Peyer's patch (tissue), 4 donors: ENCODE results near the gene PBOV1. TPM values are rescaled to one million over a fixed set of nuclear protein-coding genes. Genes with fewer than 3 reads are reported as not detected.

Experiments
- DNase-seq, 3 donors: peaks; one replicate each; pipeline ENCODE4 v3.0.0-alpha.2; 2017 to 2019
- H3K27ac ChIP-seq, 4 donors: fragments of 200-600 bp; sonication (generic); one replicate each; pipeline ENCODE4 v1.5.1; 2016 to 2019
- H3K27me3 ChIP-seq, 2 donors: fragments of 200-600 bp; sonication (generic); one replicate each; pipeline ENCODE4 v1.5.1; 2019
- H3K36me3 ChIP-seq, 3 donors: fragments of 200-600 bp; sonication (generic); one replicate each; pipeline ENCODE4 v1.5.1; 2016 to 2019
- H3K4me1 ChIP-seq, 4 donors: fragments of 200-600 bp; sonication (generic); one replicate each; pipeline ENCODE4 v1.5.1; 2016 to 2019
- H3K4me3 ChIP-seq, 4 donors: fragments of 200-600 bp; sonication (generic); 1 replicate in 3 of 4; 2 replicates in 1 of 4; pipeline ENCODE4 v1.5.1; 2016 to 2019; ENCODE audit warnings: mild to moderate bottlenecking in 1 of 4
- H3K9me3 ChIP-seq, 4 donors: fragments of 200-600 bp; sonication (generic); one replicate each; pipeline ENCODE4 v1.5.1; 2016 to 2019; ENCODE audit warnings: mild to moderate bottlenecking in 1 of 4
- POLR2A ChIP-seq, 2 donors: fragments of 450-650 bp; IDR thresholded peaks; one replicate each; pipeline ENCODE4 v1.5.1; 2017; ENCODE audit warnings: antibody characterized with exemption in 2 of 2, mild to moderate bottlenecking in 2 of 2, moderate library complexity in 2 of 2
- total RNA-seq, 4 donors: library from RNA; depleted of rRNA; stranded (reverse); fragments of >200 nt; gene quantifications; one replicate each; pipeline ENCODE4 v1.1.0, GENCODE V29; 2016
- TF ChIP-seq, protein P1 (sequence below), 6 experiments: fragments of 450-650 bp in 4 of 6; fragments of 200-600 bp in 2 of 6; sonication (generic) in 1 of 6; IDR thresholded peaks; one replicate each; pipeline ENCODE4 v1.5.1; 2017 to 2019; ENCODE audit warnings: antibody characterized with exemption in 6 of 6, mild to moderate bottlenecking in 3 of 6, moderate library complexity in 1 of 6

The PBOV1 gene
- total RNA-seq, 4 donors from 2014 or later, result not detected

DNA sequence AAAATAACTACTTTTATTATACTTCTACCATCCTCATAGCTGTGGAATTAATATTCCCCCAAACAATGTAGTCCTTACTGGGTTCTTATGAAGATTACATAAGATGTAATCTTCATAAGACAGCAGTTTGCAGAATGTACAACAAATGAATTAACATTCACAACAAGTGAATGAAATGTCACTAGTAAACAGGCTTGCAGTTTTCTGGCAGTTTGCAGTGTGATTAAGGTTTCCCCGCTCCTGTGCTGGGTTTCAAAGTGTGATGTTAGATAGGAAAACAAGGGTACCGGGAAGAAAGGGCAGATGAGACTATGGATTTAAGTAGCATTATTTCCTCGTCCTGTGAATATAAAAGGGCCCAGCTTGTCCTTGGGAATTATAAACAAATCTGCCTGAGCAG, 34.1 kb downstream of the PBOV1 start:
- no peaks in the 10 kb centered on the region for H3K27me3 ChIP-seq
- no peaks in the 10 kb centered on the region for H3K9me3 ChIP-seq
- DNase-seq, result no peak
- H3K27ac ChIP-seq, result no peak overlapping the region
- no peaks in the 10 kb centered on the region for H3K36me3 ChIP-seq
- H3K4me1 ChIP-seq, result peaks cover 0 to 7% (median 0%) of the 10 kb centered on the region in 4 donors
- no peak for TF ChIP-seq POLR2A (IDR thresholded peaks at IDR 0.05)
- TF ChIP-seq, protein P1, sequence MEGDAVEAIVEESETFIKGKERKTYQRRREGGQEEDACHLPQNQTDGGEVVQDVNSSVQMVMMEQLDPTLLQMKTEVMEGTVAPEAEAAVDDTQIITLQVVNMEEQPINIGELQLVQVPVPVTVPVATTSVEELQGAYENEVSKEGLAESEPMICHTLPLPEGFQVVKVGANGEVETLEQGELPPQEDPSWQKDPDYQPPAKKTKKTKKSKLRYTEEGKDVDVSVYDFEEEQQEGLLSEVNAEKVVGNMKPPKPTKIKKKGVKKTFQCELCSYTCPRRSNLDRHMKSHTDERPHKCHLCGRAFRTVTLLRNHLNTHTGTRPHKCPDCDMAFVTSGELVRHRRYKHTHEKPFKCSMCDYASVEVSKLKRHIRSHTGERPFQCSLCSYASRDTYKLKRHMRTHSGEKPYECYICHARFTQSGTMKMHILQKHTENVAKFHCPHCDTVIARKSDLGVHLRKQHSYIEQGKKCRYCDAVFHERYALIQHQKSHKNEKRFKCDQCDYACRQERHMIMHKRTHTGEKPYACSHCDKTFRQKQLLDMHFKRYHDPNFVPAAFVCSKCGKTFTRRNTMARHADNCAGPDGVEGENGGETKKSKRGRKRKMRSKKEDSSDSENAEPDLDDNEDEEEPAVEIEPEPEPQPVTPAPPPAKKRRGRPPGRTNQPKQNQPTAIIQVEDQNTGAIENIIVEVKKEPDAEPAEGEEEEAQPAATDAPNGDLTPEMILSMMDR (IDR thresholded peaks at IDR 0.05), result no peak
- no peak overlapping the region for H3K4me3 ChIP-seq

DNA sequence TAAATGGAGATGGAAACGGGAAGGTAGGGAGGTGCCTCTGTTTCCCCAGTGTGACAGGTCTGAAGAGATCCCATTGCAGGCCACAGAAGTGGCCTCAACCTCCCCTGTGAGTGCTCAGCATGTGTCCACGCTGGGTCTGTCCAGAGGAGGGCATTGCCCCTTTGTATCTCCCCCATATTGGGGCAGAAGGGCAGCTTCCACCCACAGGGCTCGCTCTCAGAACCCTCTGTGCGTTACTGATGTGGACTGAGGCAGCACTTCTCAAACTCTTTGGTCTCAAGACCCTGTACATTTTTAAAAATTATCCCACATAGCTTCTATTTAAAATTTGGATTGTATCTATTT, 34.5 kb downstream of the PBOV1 start:
- Histone ChIP-seq H3K36me3 (no peaks in the 10 kb centered on the region), H3K27ac (no peak overlapping the region), H3K27me3 (no peaks in the 10 kb centered on the region), H3K4me3 (no peak overlapping the region), H3K4me1 (peaks cover 0 to 7% (median 0%) of the 10 kb centered on the region in 4 donors), H3K9me3 (no peaks in the 10 kb centered on the region)
- no peak for DNase-seq
- TF ChIP-seq POLR2A (IDR thresholded peaks at IDR 0.05), result no peak
- TF ChIP-seq, protein P1 (IDR thresholded peaks at IDR 0.05), result no peak

DNA sequence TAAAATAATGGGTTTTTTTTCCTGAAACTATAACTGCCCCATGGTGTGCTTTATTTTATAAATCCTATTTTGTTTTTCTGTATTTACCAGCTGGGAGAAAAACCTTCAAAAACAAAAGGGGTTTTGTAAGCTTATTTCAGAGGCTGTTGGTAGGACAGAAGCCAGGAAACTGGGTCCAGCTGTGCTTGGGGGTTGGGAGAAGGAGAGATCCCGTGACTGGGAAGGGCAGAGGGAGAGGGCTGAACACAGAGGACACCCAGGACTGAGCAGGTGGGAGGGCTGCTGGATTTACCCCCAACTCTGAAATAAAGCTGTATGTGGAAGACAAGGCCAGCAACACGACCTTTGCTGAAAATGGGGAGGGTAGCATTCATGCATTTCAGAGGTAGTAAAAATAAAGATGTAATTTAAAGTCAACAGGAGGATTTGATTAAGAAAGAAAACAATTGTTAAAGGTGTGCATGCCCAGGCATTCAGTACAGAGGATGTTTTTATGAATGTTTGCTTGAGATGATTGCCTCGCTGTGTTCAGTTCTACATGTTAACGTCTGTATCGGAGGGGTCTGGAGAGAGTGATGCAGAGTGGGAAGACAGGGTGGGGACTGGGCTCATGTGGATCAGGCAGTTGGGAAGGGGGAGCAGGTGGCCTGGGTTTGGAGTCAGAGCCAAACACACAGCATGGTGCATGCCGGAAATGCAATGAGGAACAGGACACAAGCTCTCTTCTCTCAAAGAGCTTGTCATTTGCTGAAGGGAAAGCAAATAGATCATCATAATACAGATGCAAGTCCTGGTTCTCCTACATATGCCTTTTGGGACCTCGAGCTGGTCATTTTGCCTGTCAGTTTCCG, 35.1 kb downstream of the PBOV1 start:
- TF ChIP-seq, protein P1 (IDR thresholded peaks at IDR 0.05), result no peak
- no peak for TF ChIP-seq POLR2A (IDR thresholded peaks at IDR 0.05)
- no peak overlapping the region for H3K27ac ChIP-seq
- no peaks in the 10 kb centered on the region for H3K27me3 ChIP-seq
- peaks cover 0 to under 1% (median 0%) of the 10 kb centered on the region in 4 donors for H3K4me1 ChIP-seq
- no peak overlapping the region for H3K4me3 ChIP-seq
- no peaks in the 10 kb centered on the region for H3K36me3 ChIP-seq
- DNase-seq, result no peak
- H3K9me3 ChIP-seq, result no peaks in the 10 kb centered on the region

DNA sequence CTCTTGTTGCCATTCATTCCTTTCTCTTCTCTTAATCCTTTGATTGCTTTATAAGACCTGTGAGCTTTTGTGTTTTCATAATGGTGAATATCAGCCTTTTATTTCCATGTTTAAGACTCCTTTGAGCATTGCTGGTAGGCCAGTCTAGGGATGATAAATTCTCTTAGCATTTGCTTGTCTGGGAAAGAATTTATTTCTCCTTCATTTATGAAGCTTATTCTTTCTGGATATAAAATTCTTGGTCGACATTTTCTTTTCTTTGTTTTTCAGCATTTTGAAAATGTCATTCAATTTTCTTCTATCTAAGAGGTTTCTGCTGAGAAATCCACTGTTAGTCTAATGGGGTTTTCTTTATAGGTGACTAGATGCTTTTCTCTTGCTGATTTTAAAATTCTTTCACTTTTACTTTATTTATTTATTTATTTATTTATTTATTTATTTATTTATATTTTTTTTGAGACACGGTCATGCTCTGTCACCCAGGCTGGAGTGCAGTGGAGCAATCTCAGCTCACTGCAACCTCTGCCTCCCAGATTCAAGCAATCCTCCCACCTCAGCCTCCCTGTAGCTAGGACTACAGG, 41.5 kb downstream of the PBOV1 start:
- no peaks in the 10 kb centered on the region for H3K36me3 ChIP-seq
- H3K27ac ChIP-seq, result no peak overlapping the region
- no peak for DNase-seq
- peaks cover 0 to 6% (median 0%) of the 10 kb centered on the region in 4 donors for H3K9me3 ChIP-seq
- H3K4me1 ChIP-seq, result no peaks in the 10 kb centered on the region
- H3K4me3 ChIP-seq, result no peak overlapping the region
- TF ChIP-seq POLR2A (IDR thresholded peaks at IDR 0.05), result no peak
- TF ChIP-seq, protein P1 (IDR thresholded peaks at IDR 0.05), result no peak
- H3K27me3 ChIP-seq, result no peaks in the 10 kb centered on the region

DNA sequence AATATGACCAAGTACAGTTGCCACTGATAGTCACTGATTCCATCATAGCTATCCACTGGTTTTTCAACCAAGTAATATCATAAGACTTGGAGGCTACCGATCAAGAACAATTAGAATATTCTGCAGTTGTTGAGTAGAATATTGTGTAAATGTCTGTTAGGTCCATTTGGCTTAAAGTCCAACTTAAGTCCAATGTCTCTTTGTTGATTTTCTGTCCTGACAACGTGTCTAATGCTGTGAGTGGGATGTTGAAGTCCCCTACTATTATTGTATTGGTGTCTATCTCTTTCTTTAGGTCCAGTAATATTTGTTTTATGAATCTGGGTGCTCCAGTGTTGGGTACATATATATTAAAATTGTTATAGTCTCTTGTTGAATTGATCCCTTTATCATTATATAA, 42.7 kb downstream of the PBOV1 start:
- DNase-seq, result no peak
- Histone ChIP-seq H3K9me3 (peaks cover 0 to 6% (median 0%) of the 10 kb centered on the region in 4 donors), H3K4me3 (no peak overlapping the region), H3K36me3 (no peaks in the 10 kb centered on the region), H3K27me3 (no peaks in the 10 kb centered on the region), H3K27ac (no peak overlapping the region), H3K4me1 (no peaks in the 10 kb centered on the region)
- no peak for TF ChIP-seq POLR2A (IDR thresholded peaks at IDR 0.05)
- TF ChIP-seq, protein P1 (IDR thresholded peaks at IDR 0.05), result no peak

Other genes with a start within 250 kb of the PBOV1 start
- gene PERP, start 111.1 kb downstream of the PBOV1 start, total RNA-seq, result 10 to 100 TPM in 3 of 4 donors, 1 to 10 TPM in 1; 7.4 to 84.8 (median 46.2) TPM
- gene ARFGEF3, start 56.6 kb downstream of the PBOV1 start, total RNA-seq, result 10 to 100 TPM in 2 of 4 donors, 1 to 10 TPM in 2; 8.9 to 12.0 (median 10.5) TPM
- gene SMIM28, start 159.4 kb upstream of the PBOV1 start, total RNA-seq, result not detected
- 10 to 100 TPM; 30.4 to 85.8 (median 46.6) TPM for gene HEBP2, start 185.7 kb upstream of the PBOV1 start, total RNA-seq